ENCODE measurements around the gene FAM118B.

FAM118B gene

DNA sequence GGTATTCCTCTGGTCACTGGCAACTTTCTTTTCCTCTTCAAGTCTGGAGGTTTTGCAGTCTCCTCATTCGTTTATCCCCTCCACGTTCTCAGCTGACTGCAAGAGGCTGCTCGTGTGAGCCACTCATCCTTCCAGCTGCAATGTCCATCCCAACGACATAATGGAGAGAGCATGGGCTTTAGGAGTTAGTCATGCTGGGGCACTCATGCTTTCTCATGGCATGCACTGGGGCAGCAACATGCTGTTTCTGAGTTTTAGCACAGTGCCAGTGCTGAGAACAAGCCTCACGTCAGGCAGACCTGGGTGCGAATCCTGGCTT lies 99.4 kb downstream of the FAM118B start:
- Histone ChIP-seq H3K4me2 (ENCODE audit: low read depth, low read length, poor library complexity, severe bottlenecking) (peak overlapping the region; percentile 33), H3K4me1 (ENCODE audit: insufficient read depth, low read length, poor library complexity, severe bottlenecking) (peaks cover 39% of the 10 kb centered on the region), H3K27me3 (ENCODE audit: insufficient read depth, low read length, poor library complexity, severe bottlenecking) (no peaks in the 10 kb centered on the region), H3K4me3 (ENCODE audit: low read length, poor library complexity, severe bottlenecking) (peak overlapping the region; percentile 26), H3K9me3 (ENCODE audit: insufficient read depth, low read depth, low read length) (no peaks in the 10 kb centered on the region), H3F3A (ENCODE audit: low read depth) (no peaks in the 10 kb centered on the region), H3K9ac (ENCODE audit: low read depth, low read length, poor library complexity, severe bottlenecking) (peak overlapping the region; percentile 28), H2AFZ (ENCODE audit: low read length) (no peak overlapping the region), H3K79me2 (ENCODE audit: insufficient read depth, low read length) (peaks cover 46% of the 10 kb centered on the region), H4K20me1 (ENCODE audit: insufficient read depth, low read length, poor library complexity, severe bottlenecking) (no peaks in the 10 kb centered on the region), H3K9me2 (replicated peaks; ENCODE audit: low read depth, low read length) (no peaks in the 10 kb centered on the region), H3K36me3 (ENCODE audit: insufficient read depth, low read length) (peaks cover 3% of the 10 kb centered on the region)
- TF ChIP-seq CTCF (conservative IDR thresholded peaks at IDR 0.05; ENCODE audit: low read length), result no peak
- no peak for TF ChIP-seq EZH2phosphoT487 (IDR thresholded peaks at IDR 0.05; ENCODE audit: borderline replicate concordance)

- Histone ChIP-seq H3K79me2 (ENCODE audit: insufficient read depth, low read length) (peaks cover 46% of the 10 kb centered on the region; the same call in 1 of the 2 replicates), H3K9me2 (replicated peaks; ENCODE audit: low read depth, low read length) (no peaks in the 10 kb centered on the region), H3K4me2 (ENCODE audit: low read depth, low read length, poor library complexity, severe bottlenecking) (peak overlapping the region; percentile 10), H4K20me1 (ENCODE audit: insufficient read depth, low read length, poor library complexity, severe bottlenecking) (no peaks in the 10 kb centered on the region), H3K9me3 (ENCODE audit: insufficient read depth, low read depth, low read length) (no peaks in the 10 kb centered on the region), H3K4me3 (ENCODE audit: low read length, poor library complexity, severe bottlenecking) (no peak overlapping the region), H3F3A (ENCODE audit: low read depth) (no peaks in the 10 kb centered on the region), H3K9ac (ENCODE audit: low read depth, low read length, poor library complexity, severe bottlenecking) (peak overlapping the region; percentile 28), H3K27me3 (ENCODE audit: insufficient read depth, low read length, poor library complexity, severe bottlenecking) (no peaks in the 10 kb centered on the region), H3K4me1 (ENCODE audit: insufficient read depth, low read length, poor library complexity, severe bottlenecking) (peaks cover 34% of the 10 kb centered on the region), H2AFZ (ENCODE audit: low read length) (no peak overlapping the region), H3K36me3 (ENCODE audit: insufficient read depth, low read length) (peaks cover 8% of the 10 kb centered on the region)
- TF ChIP-seq CTCF (conservative IDR thresholded peaks at IDR 0.05; ENCODE audit: low read length) (no peak), EZH2phosphoT487 (IDR thresholded peaks at IDR 0.05; ENCODE audit: borderline replicate concordance) (no peak)
These were observed 100.1 kb downstream of the FAM118B start for GRCh38 chr11:126311401-126312291.

Measured in Loucy (cell line).